ENCODE data around the gene SUGCT.

Gene SUGCT

DNA sequence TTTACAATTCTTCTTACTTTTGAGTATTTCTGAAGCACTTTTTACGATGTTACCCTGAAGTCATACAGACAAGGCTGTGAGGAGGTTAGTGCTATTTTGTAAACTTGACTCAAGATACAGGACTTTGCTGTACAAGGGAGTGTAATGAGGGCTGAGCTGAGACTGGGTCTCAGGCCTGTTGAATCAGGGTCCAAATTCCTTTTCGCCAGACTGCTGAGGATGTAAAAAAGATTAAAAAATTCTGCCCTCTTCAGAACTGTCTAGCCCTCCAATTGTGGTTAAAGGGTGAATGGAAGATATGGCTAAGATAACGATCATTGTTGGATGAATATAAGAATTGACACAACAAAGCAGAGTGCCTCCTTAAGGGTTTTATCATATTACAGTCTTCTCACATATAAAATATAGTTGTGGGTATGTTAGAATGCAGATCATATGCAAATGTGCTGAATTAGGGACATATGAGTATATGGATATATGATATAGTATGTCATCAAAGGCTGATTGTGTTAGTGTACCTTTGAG is 165.4 kb downstream of the SUGCT start:
- H3K79me2 ChIP-seq (ENCODE audit: low read length) = no peaks in the 10 kb centered on the region
- H4K20me1 ChIP-seq (ENCODE audit: insufficient read depth, low read length) = no peaks in the 10 kb centered on the region
- H3K4me3 ChIP-seq (ENCODE audit: low read length) = no peak overlapping the region
- no peak overlapping the region for H3K27ac ChIP-seq (ENCODE audit: low read length)
- H3K9me3 ChIP-seq (ENCODE audit: insufficient read depth, low read length) = no peaks in the 10 kb centered on the region
- no peak for TF ChIP-seq EZH2phosphoT487 (IDR thresholded peaks at IDR 0.05; ENCODE audit: low read depth)
- TF ChIP-seq, protein P1, sequence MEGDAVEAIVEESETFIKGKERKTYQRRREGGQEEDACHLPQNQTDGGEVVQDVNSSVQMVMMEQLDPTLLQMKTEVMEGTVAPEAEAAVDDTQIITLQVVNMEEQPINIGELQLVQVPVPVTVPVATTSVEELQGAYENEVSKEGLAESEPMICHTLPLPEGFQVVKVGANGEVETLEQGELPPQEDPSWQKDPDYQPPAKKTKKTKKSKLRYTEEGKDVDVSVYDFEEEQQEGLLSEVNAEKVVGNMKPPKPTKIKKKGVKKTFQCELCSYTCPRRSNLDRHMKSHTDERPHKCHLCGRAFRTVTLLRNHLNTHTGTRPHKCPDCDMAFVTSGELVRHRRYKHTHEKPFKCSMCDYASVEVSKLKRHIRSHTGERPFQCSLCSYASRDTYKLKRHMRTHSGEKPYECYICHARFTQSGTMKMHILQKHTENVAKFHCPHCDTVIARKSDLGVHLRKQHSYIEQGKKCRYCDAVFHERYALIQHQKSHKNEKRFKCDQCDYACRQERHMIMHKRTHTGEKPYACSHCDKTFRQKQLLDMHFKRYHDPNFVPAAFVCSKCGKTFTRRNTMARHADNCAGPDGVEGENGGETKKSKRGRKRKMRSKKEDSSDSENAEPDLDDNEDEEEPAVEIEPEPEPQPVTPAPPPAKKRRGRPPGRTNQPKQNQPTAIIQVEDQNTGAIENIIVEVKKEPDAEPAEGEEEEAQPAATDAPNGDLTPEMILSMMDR (IDR thresholded peaks at IDR 0.05; ENCODE audit: low read depth, low read length) = no peak
- H3K36me3 ChIP-seq (replicated peaks; ENCODE audit: low read depth, low read length) = no peaks in the 10 kb centered on the region
- H3K4me1 ChIP-seq (ENCODE audit: low read length) = no peaks in the 10 kb centered on the region
- no peak overlapping the region for H3K4me2 ChIP-seq (ENCODE audit: low read length)
- peaks cover 4% of the 10 kb centered on the region; the same call in 1 of the 2 replicates for H3K27me3 ChIP-seq (ENCODE audit: low read depth, low read length)
- H3K9ac ChIP-seq (ENCODE audit: low read length) = no peak overlapping the region
- no peak overlapping the region for H2AFZ ChIP-seq (ENCODE audit: low read depth, low read length)

DNA sequence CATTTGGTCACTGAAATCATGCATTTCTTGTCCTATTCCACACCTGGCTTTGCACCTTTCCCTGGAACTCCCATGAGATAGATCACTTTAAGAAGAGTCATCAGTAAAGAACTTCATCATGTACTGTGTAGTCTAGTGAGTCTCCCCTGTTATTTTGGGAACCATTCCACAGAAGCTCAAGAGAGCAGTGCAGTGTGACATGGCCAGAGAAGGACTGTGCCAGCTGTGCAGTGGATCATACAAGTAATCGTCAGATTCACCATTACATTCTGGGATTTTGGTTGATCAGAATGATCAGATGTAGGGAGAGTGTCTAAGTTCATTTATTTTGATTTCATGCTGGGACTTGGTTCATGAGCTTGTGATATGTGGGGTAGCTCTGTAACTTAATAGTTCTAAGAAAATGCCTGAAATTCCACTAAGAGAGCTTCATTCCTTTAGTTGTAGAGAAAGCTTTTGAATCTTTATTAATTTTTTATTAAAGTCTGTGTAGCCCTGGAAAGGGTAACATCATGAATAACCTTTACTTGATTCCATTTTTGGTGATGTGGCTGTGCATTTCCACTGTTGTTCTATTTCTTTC is 166.8 kb downstream of the SUGCT start:
- H3K36me3 ChIP-seq (replicated peaks; ENCODE audit: low read depth, low read length) = no peaks in the 10 kb centered on the region
- no peaks in the 10 kb centered on the region for H4K20me1 ChIP-seq (ENCODE audit: insufficient read depth, low read length)
- H3K9me3 ChIP-seq (ENCODE audit: insufficient read depth, low read length) = no peaks in the 10 kb centered on the region
- TF ChIP-seq, protein P1 (IDR thresholded peaks at IDR 0.05; ENCODE audit: low read depth, low read length) = no peak
- no peak for TF ChIP-seq EZH2phosphoT487 (IDR thresholded peaks at IDR 0.05; ENCODE audit: low read depth)
- H3K79me2 ChIP-seq (ENCODE audit: low read length) = no peaks in the 10 kb centered on the region
- H3K4me2 ChIP-seq (ENCODE audit: low read length) = no peak overlapping the region
- no peak overlapping the region for H3K4me3 ChIP-seq (ENCODE audit: low read length)
- H3K4me1 ChIP-seq (ENCODE audit: low read length) = no peaks in the 10 kb centered on the region
- H3K27ac ChIP-seq (ENCODE audit: low read length) = no peak overlapping the region
- H2AFZ ChIP-seq (ENCODE audit: low read depth, low read length) = no peak overlapping the region
- H3K27me3 ChIP-seq (ENCODE audit: low read depth, low read length) = peaks cover 4% of the 10 kb centered on the region; the same call in 1 of the 2 replicates
- no peak overlapping the region for H3K9ac ChIP-seq (ENCODE audit: low read length)

DNA sequence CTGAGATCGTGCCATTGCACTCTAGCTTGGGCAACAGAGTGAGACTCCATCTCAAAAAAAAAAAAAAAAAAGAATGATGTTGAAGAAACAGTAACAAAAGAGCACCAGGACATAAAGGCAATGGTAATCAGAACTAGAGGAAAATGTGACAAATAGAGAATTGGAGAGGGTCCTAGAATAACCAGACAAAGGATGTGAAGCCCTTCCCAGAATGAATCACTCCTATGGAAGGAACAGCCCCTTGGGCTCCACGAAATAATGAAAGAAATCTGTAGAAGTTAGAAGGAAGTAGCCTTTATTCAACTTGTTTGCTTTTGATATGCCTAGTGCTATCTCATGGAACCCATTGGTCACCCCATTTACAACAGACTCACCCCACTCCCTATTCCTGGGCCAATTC is 169.2 kb downstream of the SUGCT start:
- no peak overlapping the region for H2AFZ ChIP-seq (ENCODE audit: low read depth, low read length)
- peaks cover 4% of the 10 kb centered on the region; the same call in 1 of the 2 replicates for H3K27me3 ChIP-seq (ENCODE audit: low read depth, low read length)
- no peaks in the 10 kb centered on the region for H3K79me2 ChIP-seq (ENCODE audit: low read length)
- H3K36me3 ChIP-seq (replicated peaks; ENCODE audit: low read depth, low read length) = no peaks in the 10 kb centered on the region
- TF ChIP-seq EZH2phosphoT487 (IDR thresholded peaks at IDR 0.05; ENCODE audit: low read depth) = no peak
- TF ChIP-seq, protein P1 (IDR thresholded peaks at IDR 0.05; ENCODE audit: low read depth, low read length) = no peak
- H3K27ac ChIP-seq (ENCODE audit: low read length) = no peak overlapping the region
- no peaks in the 10 kb centered on the region for H3K4me1 ChIP-seq (ENCODE audit: low read length)
- no peak overlapping the region for H3K9ac ChIP-seq (ENCODE audit: low read length)
- no peak overlapping the region for H3K4me3 ChIP-seq (ENCODE audit: low read length)
- H3K4me2 ChIP-seq (ENCODE audit: low read length) = no peak overlapping the region
- H4K20me1 ChIP-seq (ENCODE audit: insufficient read depth, low read length) = no peaks in the 10 kb centered on the region
- no peaks in the 10 kb centered on the region for H3K9me3 ChIP-seq (ENCODE audit: insufficient read depth, low read length)

DNA sequence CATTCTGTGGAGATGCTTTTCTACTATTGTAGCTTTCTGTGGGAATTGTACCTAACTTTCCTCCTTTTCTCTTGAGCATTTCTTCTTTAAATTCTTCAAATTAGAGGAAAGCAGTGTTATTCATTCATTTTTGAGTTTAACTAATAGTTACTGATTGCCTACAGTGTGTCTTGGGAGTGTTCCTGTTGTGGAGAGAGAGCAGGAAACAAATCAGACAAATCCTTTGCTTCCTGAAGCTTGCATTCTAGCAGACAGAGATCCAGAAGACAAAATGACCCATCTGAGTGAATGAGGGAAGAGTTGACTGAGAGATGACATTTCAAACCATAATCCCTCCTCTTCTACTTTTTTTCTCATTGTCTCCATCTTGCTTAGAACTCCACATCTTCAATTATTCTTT is 170.4 kb downstream of the SUGCT start:
- Histone ChIP-seq H3K27ac (ENCODE audit: low read length) (no peak overlapping the region), H3K4me2 (ENCODE audit: low read length) (no peak overlapping the region), H3K9ac (ENCODE audit: low read length) (no peak overlapping the region), H3K36me3 (replicated peaks; ENCODE audit: low read depth, low read length) (no peaks in the 10 kb centered on the region), H3K27me3 (ENCODE audit: low read depth, low read length) (peaks cover 4% of the 10 kb centered on the region; the same call in 1 of the 2 replicates), H3K4me1 (ENCODE audit: low read length) (no peaks in the 10 kb centered on the region), H3K4me3 (ENCODE audit: low read length) (no peak overlapping the region), H2AFZ (ENCODE audit: low read depth, low read length) (no peak overlapping the region), H3K79me2 (ENCODE audit: low read length) (no peaks in the 10 kb centered on the region), H3K9me3 (ENCODE audit: insufficient read depth, low read length) (no peaks in the 10 kb centered on the region), H4K20me1 (ENCODE audit: insufficient read depth, low read length) (no peaks in the 10 kb centered on the region)
- TF ChIP-seq, protein P1 (IDR thresholded peaks at IDR 0.05; ENCODE audit: low read depth, low read length) = no peak
